ENCODE measurements around the gene SRMS. TPM values are rescaled to one million over a fixed set of nuclear protein-coding genes. Genes with fewer than 3 reads are reported as not detected.

Gene SRMS
- total RNA-seq, 1 donor, result not detected

- DNase-seq (ENCODE audit: low read depth in 2 of 3, low spot score in 2 of 3), result no peak
Observed at GRCh38 chr20:63529180-63529860, 18.2 kb downstream of the SRMS start.

- no peak for DNase-seq (ENCODE audit: low read depth in 2 of 3, low spot score in 2 of 3)
Observed at GRCh38 chr20:63527184-63527583, 20.4 kb downstream of the SRMS start.

DNA sequence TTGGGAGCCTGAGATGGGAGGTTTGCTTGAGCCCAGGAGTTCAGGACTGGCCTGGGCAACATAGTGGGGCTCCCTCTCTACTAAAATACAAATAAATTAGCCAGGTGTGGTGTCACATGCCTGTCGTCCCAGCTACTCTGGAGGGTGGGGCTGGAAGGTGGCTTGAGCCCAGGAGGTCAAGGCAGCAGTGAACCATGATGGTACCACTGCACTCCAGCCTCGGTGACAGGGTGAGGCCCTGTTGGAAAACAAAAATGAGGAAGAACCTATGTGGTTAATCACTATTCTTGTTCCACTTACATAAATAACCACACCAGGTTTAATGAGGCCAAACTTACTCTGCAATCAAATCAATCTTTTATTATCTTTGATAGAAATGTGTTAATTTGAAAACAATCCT lies 21.6 kb downstream of the SRMS start:
- peak in 1 of 3 donors; percentile 48 for DNase-seq (ENCODE audit: low read depth in 2 of 3, low spot score in 2 of 3)

- no peak for DNase-seq (ENCODE audit: low read depth in 2 of 3, low spot score in 2 of 3)
Observed at GRCh38 chr20:63525185-63525584, 22.4 kb downstream of the SRMS start.

- DNase-seq (ENCODE audit: low read depth in 2 of 3, low spot score in 2 of 3), result no peak
Observed at GRCh38 chr20:63522981-63523611, 24.5 kb downstream of the SRMS start.

DNA sequence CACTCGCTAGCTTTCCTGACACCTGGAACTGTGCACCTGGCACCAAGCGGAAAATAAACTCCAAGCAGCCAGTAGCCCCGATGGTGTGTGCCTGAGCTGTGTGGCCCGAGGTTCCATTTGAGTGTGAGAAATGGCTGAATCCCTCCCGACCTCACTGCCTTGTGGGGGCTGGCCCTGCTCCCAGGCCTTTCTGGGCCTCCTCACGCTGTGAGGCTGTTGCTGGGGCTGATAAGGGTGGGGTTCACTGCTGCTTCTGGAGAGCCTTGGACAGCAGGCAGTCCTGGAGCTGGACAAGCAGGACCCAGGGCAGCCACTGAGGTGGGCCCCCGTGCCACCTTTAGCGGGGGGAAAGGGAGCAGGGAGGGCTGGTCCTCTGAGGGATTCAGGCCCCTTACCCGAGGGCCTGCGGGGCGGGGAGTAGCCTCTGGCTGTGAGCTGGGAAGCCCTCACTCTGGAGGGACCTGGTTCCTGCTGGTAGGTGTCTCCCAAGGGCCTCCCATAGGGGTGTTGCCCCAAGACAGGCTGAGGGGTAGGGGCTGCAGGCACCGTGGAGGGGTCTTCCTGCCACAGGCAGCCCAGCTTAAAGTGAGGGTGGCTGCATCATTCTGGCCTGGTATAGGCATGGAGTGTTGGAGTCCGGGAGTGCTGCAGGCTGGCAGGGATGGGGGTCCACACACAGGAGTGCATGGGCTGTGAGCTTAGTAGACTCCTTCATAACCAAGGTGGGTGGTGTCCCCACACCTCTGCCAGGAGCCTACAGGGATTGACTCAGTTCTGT lies 25.3 kb downstream of the SRMS start:
- no peak for DNase-seq (ENCODE audit: low read depth in 2 of 3, low spot score in 2 of 3)

DNA sequence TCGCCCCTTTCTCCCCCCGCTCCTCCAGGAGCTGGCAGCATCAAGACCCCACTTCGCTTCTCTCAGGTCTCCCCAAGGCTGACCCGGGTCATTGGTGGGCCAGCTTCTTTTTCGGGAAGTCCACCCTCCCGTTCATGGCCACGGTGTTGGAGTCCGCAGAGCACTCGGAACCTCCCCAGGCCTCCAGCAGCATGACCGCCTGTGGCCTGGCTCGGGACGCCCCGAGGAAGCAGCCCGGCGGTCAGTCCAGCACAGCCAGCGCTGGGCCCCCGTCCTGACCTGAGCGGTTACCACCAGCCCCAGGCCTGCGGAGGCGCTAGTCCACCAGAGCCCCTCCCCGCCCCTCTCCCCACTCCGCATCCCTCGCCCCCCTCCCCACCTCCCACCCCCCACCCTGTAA lies 25.9 kb downstream of the SRMS start:
- DNase-seq (ENCODE audit: low read depth in 2 of 3, low spot score in 2 of 3), result no peak

DNA sequence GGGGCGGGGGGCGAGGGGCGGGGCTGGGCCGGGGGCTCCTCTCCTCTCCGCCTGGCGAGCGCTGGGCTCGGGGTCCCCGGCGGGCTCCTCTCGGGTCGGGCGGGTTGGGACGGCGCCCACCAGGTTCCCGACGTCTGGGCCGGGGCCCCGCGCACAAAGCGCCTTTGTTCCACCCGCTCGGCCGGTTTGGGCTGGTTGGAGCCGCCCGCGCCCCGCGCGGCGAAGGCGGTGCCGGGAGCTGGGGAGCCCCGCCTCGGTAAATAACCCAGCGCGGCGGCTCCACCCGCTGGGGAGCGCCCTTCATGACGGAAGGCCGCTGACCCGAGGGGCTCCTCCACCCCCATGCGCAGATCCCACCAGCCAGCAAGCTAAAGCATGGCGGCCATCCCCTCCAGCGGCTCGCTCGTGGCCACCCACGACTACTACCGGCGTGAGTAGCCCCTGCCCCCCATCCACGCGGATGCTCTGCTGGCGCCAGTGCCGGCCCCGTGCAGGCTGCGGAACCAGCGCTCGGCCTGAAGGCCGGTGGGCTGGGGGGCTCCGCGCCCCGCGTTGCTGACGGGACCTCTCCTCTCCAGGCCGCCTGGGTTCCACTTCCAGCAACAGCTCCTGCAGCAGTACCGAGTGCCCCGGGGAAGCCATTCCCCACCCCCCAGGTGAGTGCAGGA lies 26.5 kb downstream of the SRMS start:
- peak in 2 of 3 donors; percentile 66 to 68 for DNase-seq (ENCODE audit: low read depth in 2 of 3, low spot score in 2 of 3)

DNA sequence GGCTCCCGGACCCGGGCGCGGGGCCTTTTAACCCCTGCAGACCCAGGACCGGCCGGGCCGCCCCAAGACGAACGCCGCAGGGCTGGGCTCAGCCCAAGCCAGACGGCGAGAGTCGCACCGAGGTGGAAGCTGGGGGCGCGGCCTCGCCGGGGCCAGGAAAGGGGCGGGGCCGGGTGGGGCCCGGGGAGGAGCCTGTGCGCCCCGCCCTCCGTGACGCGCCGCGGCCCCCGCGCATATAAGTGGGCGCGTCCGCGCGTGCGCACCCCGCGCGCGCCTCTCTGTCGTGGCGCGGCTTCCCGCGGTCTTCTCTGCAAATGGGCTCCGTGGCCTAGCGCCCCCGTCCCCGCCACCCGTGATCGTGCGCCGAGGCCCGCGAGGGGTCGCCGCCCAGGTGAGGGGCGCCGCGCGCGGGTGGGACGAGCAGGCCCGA lies 27.0 kb downstream of the SRMS start, which contains the start of gene PPDPF:
PPDPF (plus strand) TSS at position 262 of the 430 bp plus-strand sequence. CDS start 544 bp downstream, outside the sequence.
- DNase-seq (ENCODE audit: low read depth in 2 of 3, low spot score in 2 of 3), result peak; percentile 83 to 90 (median 85)

- DNase-seq (ENCODE audit: low read depth in 2 of 3, low spot score in 2 of 3), result peak; percentile 44 to 67 (median 65)
Observed at GRCh38 chr20:63519668-63520503, 27.7 kb downstream of the SRMS start.

DNA sequence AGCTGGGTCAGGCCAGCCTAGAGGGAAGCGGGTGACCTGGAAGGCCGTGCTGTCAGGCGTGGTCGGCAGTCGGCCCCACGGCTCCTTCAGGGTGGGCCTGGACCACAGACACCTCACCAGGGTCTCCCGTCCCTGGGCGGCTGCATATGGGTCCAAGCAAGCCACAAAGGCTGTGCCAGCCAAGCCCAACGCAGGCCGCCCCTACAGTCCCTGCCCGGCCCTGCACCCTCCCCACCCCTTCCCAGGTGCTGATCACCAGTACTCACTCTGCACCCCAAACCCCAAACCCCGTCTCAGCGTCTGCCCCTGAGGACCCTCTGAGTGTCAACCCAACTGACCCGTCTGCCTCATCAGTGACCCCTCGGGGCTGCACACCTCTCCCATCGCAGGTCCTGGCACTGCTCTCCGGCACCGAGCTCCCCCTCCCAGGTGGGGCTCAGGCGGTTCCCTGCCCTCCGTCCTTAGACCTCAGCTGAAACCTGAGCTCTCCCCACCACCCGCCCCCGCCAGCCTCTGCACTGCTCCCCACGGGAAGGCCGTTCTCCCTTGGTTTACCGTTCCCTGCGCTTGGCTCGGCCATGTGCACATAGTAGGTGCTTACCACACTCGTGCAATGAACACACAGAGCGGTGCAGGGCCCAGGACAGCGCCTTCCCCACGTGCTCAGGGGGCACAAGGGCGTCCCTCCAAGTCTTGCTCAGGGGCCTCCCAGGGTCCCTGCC lies 28.4 kb downstream of the SRMS start:
- DNase-seq (ENCODE audit: low read depth in 2 of 3, low spot score in 2 of 3), result no peak

DNA sequence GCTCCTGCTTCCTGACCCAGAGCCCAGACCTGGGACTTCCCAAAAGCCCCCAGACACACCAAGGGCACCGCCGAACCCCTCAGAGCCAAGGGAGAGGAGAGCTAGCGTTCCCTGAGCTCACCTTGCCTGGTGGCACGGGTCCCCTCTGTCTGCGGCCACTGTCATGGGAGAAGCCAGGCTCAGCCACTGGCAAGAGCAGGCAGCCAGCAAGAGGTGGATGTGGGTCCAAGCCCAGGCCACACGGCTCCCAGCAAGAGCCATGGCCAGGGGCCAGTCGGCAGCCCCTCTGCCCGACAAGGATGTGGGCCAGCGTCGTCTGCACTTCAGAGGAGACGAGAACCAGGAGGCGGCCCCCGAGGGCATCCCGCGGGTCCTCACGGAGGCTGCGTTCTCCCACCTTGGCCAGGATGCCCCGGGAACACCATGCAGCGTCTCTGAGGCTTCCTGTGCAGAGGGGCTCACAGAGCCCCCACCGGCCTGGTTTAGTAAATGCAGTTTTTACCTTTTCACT lies 29.1 kb downstream of the SRMS start:
- no peak for DNase-seq (ENCODE audit: low read depth in 2 of 3, low spot score in 2 of 3)

GRCh38 chr20:63517376-63518309 lies 29.9 kb downstream of the SRMS start:
- DNase-seq (ENCODE audit: low read depth in 2 of 3, low spot score in 2 of 3), result no peak

DNA sequence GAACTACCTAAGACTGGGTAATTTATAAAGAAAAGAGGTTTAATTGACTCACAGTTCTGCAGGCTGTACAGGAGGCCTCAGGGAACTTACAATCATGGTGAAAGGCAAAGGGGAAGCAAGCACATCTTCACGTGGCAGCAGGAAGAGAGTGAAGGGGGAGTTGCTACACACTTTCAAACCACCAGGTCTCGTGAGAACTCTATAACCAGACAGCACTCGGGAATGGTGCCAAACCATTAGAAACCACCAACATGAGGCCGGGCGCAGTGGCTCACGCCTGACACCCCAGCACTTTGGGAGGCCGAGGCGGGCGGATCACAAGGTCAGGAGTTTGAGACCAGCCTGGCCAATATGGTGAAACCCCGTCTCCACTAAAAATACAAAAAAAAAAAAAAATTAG lies 33.0 kb downstream of the SRMS start:
- peak in 1 of 3 donors; percentile 67 for DNase-seq (ENCODE audit: low read depth in 2 of 3, low spot score in 2 of 3)

GRCh38 chr20:63513207-63513606 lies 34.3 kb downstream of the SRMS start:
- DNase-seq (ENCODE audit: low read depth in 2 of 3, low spot score in 2 of 3), result no peak

DNA sequence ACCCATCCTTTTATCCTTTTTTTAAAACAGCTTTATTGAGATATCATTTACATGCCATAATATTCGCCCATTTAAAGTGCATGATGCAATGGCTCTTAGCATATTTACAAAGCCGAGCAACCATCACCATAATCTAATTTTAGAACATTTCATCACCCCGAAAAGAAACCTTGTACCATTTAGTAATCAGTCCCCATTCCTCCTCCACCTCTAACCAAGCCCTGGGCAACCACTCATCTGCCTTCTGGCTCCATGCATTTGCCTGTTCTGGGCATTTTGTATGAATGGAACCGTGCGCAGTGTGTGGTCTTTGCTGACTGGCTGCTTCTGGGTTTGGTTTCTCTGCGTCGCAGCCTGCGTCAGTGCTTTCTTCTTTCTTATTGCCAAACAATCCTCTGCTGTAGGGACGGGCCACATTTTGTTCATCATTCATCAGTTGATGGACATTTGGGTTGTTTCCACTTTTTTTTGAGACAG lies 38.4 kb downstream of the SRMS start:
- no peak for DNase-seq (ENCODE audit: low read depth in 2 of 3, low spot score in 2 of 3)

DNA sequence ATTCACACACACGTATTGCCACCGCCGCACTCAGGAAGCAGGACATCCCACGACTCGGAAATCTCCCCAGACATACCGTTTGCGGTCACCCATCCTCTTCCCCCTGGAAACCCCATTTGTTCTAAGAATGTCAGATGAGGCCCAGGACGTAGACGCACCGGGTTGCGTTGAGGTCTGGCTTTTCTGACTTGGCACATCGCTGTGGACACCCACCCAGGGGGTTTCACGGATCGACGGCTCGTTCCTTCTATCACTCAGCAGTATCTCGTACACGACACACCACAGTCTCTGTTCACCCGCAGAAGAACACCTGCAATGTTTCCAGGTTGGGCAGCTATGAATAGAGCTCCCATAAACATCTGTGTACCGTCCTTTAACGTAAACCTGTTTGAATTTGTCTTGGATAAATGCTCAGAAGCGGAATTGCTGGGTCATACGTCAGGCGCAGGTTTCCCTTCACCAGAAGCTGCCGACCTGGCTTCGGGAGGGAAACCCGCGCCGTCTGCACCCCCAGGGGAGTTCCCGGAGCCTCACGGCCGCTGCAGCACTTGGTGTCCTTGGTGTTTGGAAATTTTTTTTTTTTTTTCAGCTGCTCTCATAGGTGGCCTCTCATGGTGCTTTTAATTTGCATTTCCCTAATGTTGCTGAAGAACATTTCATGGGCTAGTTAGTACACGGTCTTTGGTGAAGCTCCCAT lies 39.3 kb downstream of the SRMS start:
- DNase-seq (ENCODE audit: low read depth in 2 of 3, low spot score in 2 of 3), result no peak
